HCEC 1CT (cell line): ENCODE results near the gene CNRIP1.
"Not testable (repeated sequence)": the region's sequence is repeated elsewhere in the genome, so short reads cannot be mapped to it uniquely, and the experiment has no call there.

Experiments used
- DNase-seq: peaks from one replicate; pipeline ENCODE4 v3.0.0-alpha.2; 2017

Gene CNRIP1

DNA sequence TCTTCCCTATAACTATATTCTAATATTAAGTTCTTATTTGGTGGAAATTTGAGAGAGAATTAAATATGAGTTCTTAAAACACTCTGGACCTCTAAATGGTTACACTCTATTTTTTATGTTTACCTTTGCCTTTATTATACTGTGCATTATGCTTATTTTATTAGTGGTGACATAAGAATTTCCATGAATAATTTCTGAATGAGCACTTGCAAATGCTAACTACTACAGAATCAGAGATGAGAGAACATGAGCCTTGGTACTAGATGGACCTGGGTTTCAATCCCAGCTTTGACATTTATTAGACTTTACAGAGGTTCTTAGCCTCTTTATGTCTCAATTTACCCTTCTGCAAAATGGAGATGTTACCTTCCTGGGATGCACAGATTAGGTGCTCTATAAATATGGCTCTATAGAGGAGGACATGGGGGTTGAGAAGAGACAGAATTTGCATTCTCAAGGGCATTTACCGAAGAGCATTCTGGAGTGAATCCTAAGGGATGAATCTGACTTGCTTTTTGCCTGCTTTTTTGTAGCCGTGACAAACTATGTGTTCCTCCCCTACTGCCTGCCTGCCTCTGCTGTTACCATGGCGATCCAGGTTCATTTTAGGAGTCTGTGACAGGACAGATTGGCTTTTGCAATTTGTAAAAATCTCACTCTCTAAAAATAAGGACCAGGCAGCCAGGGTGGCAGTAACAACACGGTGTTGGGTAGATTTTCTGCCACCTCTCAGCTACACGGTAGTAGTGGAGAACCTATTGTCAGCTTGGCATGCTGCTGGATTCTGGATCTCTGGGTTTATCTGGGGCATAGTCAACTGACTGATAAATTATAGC lies 20.7 kb upstream of the CNRIP1 start:
- DNase-seq, result no peak

- DNase-seq, result peak; percentile 87
These were observed 16.4 kb upstream of the CNRIP1 start for GRCh38 chr2:68336192-68336591.

- no peak for DNase-seq
These were observed 14.2 kb upstream of the CNRIP1 start for GRCh38 chr2:68333931-68334330.

- no peak for DNase-seq
These were observed 13.3 kb upstream of the CNRIP1 start for GRCh38 chr2:68333009-68333408.

DNA sequence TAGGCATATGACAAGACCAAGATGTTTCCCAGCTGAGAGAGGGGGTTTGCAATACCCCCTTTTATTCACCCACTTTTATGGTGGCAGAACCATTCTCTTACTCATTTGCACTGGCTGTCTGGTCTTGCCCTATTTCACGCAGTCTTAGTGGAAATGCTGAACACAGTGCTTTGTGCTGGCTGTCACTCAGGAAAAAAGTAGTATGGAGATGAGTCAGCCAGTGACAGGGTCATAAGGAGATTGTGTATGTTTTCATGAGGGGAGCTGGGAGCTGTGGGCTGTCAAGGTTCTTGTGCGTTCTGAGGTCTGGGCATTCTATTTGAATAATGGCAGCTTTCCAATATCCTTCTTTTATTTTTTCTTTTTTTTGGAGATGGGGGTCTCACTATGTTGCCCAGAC lies 10.9 kb upstream of the CNRIP1 start:
- no peak for DNase-seq

DNA sequence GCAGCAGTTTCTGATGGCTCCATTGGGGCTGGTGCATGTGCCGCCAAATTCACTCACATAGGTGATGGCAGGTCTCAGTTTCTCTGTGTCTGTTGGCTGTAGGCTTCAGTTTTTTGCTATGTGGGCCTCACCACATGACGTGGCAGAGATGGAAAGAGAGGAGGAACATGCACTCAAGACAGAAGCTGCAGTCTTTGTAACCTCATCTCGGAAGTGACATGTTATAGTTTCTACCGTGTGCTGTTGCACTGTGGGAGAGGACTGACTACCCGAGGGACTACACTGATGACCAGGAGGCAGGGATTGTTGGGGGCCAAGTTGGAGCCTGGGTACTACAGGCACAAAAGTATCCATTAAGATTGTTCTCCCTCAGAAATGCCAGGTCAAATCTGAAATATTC lies 9.2 kb upstream of the CNRIP1 start:
- no peak for DNase-seq

- DNase-seq, result no peak
These were observed 5.3 kb upstream of the CNRIP1 start for GRCh38 chr2:68325056-68325455.

- peak; percentile 24 for DNase-seq
These were observed 431 bp upstream of the CNRIP1 start for GRCh38 chr2:68320118-68320641.

- DNase-seq, result peak; percentile 36
These were observed 793 bp downstream of the CNRIP1 start for GRCh38 chr2:68318914-68319397.

GRCh38 chr2:68317971-68318913 lies 1.5 kb downstream of the CNRIP1 start:
- DNase-seq, result peak; percentile 16

DNA sequence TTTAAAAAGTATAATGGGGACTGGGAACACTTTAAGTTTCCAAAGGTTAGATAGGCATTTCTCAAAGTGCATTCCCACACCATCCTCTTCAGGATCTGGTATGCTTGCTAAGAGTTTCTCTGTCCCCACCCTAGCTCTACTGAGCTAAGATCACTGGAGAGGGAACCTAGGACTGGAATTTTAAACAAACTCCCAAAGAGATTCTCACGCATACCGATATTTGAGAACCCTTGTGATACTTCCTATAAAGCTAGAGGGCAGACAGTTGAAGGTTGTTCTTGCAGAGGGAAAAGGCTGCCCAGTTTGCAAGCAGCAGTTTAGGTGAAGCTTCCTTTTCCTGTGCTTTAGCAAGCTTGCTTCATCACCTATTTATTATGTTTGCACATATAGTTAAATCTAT lies 3.6 kb downstream of the CNRIP1 start:
- no peak for DNase-seq

- no peak for DNase-seq
These were observed 8.7 kb downstream of the CNRIP1 start for GRCh38 chr2:68311033-68311432.

GRCh38 chr2:68309426-68309825 lies 10.3 kb downstream of the CNRIP1 start:
- DNase-seq, result no peak

DNA sequence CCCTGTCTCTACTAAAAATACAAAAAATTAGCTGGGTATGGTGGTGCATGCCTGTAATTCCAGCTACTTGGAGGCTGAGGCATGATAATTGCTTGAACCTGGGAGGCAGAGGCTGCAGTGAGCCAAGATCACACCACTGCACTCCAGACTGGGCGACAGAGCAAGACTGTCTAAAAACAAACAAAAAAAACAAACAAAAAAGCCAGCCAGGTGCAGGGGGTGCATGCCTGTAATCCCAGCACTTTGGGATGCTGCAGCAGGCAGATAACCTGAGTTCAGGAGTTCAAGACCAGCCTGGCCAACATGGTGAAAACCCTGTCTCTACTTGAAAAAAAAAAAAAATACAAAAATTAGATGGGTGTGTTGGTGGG lies 15.9 kb downstream of the CNRIP1 start:
- DNase-seq, result not testable (repeated sequence)

DNA sequence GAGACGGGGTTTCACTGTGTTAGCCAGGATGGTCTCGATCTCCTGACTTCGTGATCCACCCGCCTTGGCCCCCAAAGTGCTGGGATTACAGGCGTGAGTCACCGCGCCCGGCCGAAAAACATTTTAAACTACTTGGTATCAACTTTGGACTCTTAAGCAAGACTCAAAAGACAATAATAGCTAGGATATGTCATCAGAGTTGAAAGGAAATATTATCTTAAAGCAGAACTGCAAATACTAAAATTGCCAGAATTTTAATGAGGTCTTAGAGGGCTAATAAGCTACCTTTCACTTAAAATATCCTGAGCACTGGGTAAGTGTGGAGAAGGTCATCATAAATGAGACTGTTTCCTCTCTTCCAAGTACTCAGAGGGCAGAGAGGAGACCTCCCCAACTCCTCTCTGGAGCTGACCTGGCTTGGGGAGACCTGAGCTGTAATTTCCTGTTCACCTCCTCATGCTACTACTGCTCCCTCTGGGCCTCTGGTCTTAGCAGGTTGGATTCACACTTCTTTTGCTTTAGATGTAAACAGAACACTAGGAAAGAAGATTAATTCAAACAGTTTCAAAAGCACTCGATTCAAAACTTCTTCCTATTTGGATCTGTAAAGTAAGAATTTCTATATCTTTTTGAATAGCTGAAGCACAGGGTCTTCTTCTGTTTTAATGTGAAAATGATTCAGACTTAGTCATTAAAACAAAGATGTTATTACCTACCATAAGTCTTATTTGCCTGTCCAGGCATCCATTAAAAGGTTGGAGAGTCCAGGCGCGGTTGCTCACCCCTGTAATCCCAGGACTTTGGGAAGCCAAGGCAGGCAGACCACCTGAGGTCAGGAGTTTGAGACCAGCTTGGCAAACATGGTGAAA lies 16.5 kb downstream of the CNRIP1 start:
- DNase-seq, result no peak

GRCh38 chr2:68302281-68302875 lies 17.4 kb downstream of the CNRIP1 start:
- DNase-seq, result peak; percentile 47

DNA sequence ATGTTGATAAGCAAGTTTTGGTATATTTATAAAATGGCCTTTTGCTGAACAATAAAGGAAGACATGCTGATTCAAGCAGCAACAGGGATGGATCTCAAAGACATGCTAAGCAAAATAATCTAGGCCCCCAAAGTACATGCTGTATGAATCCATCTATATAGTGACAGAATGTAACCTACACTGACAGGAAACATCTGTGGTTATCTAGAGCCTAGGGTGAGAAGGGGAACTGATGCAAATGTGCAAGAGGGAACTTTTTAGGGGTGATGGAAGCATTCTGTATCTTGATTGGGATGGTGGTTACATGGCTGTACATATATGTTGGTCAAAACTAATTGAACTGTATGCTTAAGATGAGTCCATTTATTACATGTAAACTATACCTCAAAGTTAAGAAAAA lies 24.2 kb downstream of the CNRIP1 start:
- DNase-seq, result no peak

GRCh38 chr2:68294913-68295312 lies 24.8 kb downstream of the CNRIP1 start:
- no peak for DNase-seq

DNA sequence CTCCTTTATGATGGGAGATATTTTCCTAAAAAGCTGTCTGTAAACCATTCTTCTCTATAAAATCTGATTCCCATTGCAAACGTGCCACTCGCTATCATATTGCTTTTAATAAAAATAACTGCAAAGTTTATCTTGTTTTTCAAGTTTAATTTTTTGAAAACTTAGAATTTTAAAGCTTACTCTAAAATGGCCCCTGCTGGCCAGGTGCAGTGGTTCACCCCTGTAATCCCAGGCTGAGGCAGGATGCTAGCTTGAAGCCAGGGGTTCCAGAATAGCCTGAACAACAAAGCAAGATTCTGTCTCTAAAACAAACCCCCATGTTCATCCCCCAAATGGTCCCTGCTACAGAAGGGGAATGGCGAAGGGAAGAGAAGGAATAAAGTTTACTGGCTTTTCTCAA lies 25.6 kb downstream of the CNRIP1 start:
- DNase-seq, result no peak

- DNase-seq, result no peak
These were observed 26.0 kb downstream of the CNRIP1 start for GRCh38 chr2:68293755-68294154.

DNA sequence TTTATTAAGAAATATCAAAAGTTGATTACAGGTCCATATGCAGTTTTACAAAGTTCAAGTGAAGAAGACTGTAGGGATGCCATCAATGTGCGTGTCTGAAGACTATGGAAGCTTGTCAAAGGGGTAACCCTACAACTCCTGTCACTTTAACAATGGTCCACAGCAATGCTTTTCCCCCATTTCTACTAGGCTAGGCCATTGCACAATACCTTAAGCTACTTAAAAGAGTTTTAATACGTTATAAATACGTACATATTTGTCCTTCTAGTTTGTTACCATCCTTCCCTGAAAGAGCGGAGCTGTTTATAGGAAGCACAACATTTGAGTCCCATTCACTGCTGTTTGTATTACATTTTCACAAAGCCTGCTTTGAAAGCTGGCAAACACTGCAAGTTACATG lies 26.7 kb downstream of the CNRIP1 start:
- no peak for DNase-seq

- peak; percentile 26 for DNase-seq
These were observed 27.5 kb downstream of the CNRIP1 start for GRCh38 chr2:68292108-68292710.
